HG03139 (cell line): Measurements from ENCODE around the gene ARHGAP26.
"Not testable (repeated sequence)": the region's sequence is repeated elsewhere in the genome, so short reads cannot be mapped to it uniquely, and the experiment has no call there.

Experiments
- ATAC-seq: cut with Tn5 transposase; IDR thresholded peaks from one replicate; pipeline ENCODE4 v1.9.1; 2021; ENCODE audit not compliant: unreplicated experiment

Gene ARHGAP26

DNA sequence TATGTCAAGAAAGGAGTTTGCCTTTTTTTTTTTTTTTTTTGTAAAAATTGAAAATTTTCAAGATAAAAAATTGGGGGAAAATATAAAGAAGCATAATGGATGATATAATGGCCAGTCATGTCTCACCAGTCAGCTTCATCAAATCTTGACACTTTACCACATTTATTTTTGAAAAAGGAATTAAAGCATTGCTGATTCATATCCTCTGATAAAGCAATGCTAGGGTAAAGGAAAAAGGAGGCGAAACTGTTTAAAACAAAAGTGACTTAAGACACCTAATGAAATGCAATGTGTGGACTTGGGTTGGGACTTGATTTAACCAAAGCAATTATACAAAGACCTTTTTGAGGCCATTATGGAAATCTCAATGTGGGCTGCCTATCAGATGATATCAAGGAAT, 208.5 kb downstream of the ARHGAP26 start:
- no peak for ATAC-seq

DNA sequence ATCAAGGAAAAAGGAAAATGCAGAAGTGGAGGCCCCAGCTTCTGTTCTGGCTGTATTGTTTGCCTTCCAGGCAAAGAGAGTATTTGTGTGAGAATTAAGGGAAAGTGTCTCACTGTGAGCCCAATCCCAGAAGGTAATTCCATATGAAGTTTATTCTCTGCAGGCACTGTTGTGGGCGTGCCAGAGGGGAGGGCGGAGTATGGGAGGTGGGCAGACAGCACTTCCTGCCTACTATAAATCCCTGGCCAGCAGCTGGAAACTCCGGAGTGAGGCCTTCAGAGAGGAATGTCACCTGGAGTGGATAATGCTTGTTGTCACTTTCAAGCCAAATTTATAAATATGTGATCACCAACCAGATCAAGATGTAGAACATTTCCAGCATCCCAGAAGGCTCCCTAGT, 209.5 kb downstream of the ARHGAP26 start:
- ATAC-seq: no peak

DNA sequence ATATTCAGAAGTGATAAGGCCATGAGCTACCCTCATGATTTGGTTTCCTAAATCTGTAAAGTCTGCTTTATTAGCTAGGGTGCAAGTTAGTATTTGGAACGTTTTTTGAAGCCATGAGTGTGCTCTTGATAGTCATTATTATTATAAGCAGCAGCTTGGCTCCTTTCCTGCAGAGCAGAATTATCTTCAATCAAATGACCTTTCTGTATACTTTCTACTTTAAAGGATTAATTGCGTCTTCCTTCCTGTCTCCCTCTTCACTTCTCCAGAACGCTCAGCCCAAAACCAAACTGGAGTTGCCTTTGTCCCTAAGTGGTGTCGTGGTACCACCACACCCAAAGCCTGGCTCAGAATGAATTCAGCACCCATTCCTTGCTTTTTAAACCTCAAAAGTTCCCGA, 211.3 kb downstream of the ARHGAP26 start:
- no peak for ATAC-seq

DNA sequence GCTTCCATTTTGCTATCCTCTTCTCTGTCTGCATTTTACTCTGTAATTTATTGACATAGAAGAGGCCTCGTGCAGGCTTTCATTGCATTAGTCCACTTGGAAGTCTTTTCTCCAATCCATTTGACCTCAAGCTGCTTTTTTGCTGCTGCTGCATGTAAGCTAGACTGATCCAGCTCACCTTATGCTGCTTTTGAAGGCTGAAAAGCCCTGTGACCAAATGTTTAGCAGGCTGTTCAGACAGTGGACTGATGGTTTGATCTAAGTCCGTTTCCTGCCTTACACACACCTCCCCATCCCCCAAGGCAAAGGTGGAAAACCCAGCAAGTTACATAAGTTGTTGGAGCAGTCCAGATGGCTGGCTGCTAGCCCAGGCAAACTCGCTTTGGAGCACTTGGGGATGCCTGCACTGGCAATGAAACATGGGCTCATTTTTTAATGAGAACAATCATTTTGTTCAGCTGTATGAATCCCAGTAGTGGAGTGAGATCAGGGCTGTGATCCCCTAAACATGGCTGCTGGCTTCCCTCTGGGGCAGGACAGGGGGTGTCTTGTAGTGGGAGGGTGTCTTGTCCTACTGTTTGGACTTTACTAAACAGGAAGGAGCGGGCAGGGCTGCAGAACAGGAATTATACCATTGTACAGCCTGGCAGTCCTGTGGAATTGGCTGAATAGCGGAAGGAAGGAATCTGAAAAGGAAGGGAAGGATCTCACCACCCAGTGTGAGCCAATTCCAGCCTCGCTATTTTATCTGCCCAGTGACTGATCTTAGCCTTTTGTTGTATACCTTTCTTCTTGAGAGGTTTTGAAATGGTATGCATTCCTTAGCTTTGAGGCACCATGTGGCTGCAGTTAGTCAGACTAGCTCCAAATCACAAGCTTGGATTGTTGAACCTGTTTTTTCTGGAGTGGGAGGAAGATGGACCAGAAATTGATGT, 212.0 kb downstream of the ARHGAP26 start:
- no peak for ATAC-seq

DNA sequence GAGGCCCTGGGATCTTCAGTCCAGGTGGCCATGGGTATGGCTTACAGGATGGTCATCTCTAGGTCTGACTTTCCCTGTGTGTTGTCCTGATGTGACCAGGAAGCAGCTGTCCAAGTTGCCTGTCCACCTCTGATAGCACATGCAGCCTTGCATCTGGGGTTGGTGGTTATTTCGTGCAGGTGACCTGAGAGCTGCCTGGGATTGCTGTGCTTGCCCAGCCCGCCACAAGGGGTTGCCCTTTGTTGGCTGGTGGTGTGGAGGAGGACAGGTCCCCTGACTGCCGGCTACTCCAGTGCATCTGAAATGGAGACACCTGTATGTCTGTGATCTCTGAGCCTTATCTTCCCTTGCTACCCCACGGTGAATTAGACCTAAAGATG, 212.6 kb downstream of the ARHGAP26 start:
- ATAC-seq: no peak

DNA sequence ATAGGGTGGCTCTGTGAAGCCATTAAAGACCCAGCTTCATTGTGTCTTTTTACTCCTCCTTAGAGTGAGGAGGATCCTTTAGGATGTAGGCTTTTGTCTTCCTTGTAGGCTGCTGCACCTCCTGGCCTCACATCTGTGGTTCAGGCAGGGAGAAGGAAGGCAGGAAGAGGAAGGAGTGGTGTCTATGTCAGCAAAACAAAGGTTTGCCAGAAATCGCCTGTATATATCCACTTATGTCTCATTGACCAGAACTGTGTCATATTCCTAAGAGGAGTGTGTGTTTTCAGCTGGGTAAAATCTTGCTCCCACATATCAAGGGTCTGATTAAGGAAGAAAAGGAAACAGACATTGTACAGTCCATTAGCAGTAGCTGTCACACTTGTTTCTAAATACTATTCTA, 213.8 kb downstream of the ARHGAP26 start:
- ATAC-seq: no peak

DNA sequence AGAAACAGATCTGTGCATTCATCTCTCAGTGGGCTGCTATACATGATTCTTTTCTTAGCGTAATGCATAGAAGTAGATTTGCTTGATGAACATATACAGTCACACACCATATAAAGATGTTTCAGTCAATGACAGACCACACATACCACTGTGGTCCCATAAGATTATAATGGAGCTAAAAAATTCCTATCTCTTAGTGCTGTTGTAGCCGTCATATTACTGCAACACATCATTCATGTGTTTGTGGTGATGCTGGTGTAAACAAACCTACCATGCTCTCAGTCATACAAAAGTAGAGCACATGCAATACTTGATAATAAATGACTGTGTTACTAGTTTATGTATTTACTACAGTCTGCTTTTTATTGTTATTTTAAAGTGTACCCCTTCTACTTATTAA, 214.3 kb downstream of the ARHGAP26 start:
- ATAC-seq: no peak

DNA sequence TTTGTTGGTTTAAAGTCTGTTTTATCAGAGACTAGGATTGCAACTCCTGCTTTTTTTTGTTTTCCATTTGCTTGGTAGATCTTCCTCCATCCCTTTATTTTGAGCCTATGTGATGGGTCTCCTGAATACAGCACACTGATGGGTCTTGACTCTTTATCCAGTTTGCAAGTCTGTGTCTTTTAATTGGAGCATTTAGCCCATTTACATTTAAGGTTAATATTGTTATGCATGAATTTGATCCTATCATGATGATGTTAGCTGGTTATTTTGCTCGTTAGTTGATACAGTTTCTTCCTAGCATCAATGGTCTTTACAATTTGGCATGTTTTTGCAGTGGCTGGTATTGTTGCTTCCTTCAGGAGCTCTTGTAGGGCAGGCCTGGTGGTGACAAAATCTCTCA, 219.1 kb downstream of the ARHGAP26 start:
- not testable (repeated sequence) for ATAC-seq

DNA sequence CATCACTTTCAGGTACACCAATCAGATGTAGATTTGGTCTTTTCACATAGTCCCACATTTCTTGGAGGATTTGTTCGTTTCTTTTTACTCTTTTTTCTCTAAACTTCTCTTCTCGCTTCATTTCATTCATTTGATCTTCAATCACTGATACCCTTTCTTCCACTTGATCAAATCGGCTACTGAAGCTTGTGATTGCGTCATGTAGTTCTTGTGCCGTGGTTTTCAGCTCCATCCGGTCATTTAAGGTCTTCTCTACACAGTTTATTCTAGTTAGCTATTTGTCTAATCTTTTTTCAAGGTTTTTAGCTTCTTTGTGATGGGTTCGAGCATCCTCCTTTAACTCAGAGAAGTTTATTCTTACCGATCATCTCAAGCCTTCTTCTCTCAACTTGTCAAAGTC, 219.9 kb downstream of the ARHGAP26 start:
- not testable (repeated sequence) for ATAC-seq

DNA sequence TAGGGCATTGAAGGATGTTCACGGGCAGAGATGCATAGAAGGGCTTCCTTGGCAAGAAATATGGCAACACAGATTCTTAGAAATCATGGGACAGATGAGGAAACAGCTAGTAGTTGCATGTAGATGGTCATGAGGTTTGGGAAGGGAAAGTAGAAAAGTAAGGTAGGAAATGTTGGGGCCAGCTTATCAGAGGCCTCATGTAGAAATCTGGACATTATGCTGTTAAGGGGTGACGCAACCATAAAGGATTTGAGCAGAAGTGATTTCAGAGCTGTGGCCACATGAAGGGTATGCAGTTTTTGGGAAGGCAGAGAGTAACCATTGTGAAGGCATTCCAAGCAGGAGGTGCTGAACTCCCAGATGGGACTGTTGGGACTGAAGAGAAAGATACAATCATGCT, 224.0 kb downstream of the ARHGAP26 start:
- ATAC-seq: no peak

DNA sequence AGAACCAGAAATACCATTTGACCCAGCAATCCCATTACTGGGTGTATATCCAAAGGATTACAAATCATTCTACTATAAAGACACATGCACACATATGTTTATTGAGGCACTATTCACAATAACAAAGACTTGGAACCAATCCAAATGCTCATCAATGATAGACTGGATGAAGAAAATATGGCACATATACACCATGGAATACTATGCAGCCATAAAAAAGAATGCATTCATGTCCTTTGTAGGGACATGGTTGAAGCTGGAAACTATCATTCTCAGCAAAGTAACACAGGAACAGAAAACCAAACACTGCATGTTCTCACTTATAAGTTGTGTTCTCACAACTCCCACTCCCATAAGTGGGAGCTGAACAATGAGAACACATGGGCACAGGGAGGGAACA, 225.4 kb downstream of the ARHGAP26 start:
- not testable (repeated sequence) for ATAC-seq

DNA sequence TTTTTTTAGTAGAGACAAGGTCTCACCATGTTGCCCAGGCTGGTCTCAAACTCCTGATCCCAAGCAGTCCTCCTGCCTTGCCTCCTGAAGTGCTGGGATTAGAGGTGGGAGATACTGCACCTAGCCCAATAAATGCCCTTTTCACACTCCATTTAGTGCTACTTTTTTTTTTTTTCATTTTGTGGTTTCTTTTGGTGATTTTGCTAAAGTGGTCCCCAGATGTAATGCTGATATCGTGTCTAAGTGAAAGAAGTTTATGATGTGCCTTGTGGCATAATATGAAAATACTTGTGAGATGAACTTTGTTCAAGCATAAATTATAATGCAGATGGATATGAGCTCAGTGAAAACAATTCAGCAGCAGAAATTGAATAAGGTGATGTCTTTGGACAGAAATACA, 227.4 kb downstream of the ARHGAP26 start:
- no peak for ATAC-seq

DNA sequence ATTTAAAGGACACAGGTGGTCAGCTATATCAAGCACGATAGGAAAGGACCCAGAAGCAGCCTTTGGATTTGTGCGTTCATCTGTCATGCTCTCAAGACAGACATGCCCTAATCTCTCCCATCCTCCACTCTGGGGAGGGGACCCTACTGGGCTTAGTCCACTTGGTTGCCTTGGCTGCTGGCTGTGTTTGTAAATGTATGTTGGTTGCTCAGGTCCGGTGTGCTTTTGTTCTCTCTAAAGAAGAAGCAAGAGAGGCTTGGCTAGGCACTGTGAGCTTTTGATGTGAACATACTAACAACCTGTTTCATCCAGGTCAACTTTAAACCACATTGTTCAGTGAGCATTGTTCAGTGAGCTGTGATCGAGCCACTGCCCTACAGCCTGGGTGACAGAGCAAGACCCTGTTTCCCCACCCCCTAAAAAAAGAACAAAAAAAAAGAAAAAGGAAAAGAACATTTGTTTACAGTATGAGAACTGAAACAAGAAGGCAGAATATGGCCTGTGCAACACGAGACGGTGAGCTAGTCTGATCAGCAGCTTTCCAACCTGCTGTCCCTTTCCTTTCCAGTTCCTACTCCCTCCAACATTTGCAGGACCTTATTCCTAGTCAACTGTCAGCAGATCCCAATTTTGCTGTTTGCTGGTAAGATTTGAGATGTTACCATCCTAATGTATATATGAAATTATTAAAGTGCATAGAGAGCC, 228.3 kb downstream of the ARHGAP26 start:
- peak; percentile 30 for ATAC-seq

DNA sequence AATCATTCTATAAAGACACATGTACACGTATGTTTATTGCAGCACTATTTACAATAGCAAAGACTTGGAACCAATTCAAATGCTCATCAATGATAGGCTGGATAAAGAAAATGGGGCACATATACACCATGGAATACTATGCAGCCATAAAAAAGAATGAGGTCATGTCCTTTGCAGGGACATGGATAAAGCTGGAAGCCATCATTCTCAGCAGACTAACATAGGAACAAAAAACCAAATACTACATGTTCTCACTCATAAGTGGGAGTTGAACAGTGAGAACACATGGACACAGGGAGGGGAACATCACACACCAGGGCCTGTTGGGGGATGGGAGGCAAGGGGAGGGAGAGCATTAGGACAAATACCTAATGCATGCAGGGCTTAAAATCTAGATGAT, 230.4 kb downstream of the ARHGAP26 start:
- not testable (repeated sequence) for ATAC-seq

DNA sequence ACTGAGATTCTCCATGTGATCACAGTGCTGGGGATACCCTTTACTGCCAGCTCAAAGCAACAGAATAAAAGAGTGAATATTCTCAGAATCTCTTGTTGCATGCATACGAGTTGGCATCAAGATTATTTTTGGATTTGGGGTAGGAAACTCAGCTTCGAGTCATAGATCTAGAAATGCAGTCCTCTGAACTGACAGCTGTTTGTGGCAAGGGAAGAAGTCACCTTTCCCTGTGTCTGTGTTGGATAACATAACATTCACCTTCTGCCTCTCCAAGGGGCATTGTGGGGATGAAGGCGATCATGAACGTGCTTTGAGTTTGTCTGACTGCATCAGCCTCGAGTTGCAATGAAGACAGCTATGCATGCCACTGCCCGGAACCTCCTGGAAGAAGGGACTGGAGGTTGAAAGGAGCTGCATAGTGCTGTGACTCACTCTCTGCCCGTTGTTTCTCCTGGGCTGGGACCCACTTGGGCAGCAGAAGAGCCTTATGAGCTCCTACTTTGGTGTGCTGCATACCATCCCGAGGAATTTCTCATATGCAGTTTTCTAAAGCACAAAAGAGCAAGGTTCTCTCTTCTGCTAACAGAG, 231.7 kb downstream of the ARHGAP26 start:
- ATAC-seq: no peak

DNA sequence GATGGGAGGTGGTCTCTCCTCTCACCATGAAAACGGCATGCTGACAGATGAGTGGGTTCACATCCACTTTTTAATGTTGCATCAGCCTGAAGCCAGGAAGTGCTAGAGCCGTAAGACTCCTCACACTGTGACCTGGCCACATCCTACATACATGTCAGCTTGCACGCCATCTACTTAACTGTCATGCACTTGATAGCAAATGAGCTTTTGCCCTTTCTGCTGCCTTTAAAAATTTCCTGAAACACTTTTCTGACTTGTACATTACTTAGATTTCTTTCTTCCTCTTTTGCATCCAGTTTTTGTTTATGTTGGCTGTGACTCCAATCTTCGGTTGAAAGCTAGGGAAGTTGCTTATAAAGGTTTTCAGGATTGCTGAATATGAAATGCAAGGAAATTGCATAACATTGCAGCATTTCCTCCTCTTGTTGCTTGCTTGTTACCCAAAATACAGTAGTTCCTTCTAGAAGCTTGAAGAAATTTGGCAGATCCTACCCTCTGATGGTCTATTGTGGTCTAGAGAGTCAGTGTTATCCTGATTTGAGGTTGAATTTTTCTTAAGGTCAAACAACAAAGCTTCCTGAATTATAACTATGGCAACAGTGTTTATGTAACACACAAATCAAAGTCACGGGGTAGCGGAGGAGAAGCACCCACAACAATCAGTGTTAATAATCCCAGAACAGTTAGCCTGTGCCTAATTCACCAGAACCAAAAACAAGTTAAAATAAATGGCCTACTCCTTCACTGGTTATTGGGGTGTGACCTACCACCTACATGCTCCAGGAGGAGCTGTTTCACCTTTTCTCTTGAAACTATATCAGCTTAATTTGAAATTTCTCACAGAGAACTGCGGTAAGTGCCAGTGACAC, 232.5 kb downstream of the ARHGAP26 start:
- peak; percentile 73 for ATAC-seq

DNA sequence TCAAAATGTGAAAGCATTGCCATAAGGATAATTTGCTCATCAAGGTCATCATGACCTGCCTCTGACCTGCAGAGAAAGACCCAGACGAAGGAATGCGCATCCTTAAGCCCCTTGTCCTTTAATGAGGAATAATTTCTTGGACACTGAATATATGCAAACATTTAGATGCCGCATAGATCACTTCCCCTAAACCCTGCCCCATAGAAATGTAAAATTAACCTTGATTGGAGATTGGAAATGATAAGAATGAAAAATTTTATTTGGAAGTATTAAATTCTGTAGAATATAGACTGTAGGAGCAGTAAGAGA, 233.1 kb downstream of the ARHGAP26 start:
- ATAC-seq: no peak

DNA sequence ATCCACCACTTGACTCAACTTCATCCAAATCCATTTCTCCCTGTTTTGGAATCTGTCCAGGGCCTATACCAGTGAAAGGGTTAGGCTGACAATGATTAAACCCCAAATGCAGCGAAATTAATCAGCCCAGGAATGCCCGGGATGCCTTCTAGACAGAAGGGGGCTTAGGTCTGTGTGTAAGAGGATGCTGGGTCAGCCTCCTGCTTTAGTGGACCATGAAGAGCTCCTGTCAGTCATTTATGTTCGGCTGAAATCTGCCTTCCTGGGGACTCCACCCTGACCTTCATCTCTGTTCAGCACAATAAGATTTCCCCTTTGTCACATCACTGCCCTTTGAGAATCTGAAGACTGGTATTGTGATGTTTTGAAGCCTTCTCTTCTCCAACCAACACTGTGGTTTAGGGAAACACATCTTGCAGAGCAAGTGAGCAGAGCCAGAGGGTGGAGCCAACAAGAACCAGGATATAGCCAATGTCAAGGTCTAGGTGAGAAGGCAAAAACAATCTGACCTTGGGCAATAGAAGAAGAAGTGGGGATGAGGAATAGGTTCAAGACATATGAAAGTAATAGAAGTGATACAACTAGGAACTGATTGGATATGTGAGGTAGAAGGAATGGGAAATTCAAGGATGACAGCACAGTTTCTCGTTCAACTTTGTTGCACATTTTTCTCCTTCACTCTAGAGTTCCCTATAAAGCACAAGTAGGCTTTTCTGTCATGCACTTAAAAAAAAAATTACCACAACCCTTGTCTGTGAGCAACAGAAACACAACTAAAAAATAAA, 234.4 kb downstream of the ARHGAP26 start:
- ATAC-seq: peak; percentile 33

DNA sequence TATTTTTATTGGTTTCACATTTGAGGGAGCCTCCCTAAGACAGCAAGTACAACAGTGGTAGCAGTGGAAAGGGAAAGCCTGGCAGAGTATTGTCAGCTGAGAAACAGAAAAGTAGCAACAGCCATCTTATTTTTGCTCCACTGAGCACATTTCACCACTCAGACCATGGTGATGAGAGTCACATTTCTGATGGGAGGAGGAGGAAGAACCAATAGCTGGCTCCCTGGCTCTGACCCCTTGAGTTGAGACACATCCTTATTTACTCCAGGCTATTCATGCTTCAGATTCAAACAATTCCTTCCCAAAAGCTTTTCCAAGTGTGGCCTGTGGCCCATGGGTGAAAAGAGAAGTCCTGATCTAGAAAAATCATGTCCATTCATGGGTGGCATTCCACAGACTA, 236.3 kb downstream of the ARHGAP26 start:
- ATAC-seq: no peak

DNA sequence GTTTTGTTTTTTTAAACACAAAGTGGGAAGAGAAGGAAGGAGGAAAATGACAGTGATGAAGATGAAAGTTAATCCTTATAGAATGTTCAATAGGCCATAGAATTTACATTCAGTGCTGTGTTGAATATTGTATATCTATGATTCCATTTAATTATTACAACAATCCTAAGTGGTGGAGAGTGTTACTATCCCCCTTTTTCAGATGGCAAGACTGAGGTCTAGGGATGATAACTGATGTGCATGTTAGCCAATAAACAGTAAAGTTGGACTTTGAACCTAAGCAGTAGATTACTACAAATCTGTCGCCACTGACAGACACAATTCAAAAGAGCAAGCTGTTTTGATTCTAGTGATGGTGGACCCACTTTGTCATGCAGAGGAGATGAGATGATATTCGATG, 237.9 kb downstream of the ARHGAP26 start:
- ATAC-seq: no peak
